Activated naive CD4-positive, alpha-beta T cell treated with anti-CD3 and anti-CD28 coated beads, Interleukin-2, amount 50 U/mL, for 72 hours (primary cell): ENCODE data around the gene FCMR. TPM values are rescaled to one million over a fixed set of nuclear protein-coding genes. Genes with fewer than 3 reads are reported as not detected.
"Not testable (repeated sequence)": the region's sequence is repeated elsewhere in the genome, so short reads cannot be mapped to it uniquely, and the experiment has no call there.

ENCODE experiments used
- ATAC-seq, 2 donors: fragments of 150-1000 bp; cut with Tn5 transposase; 2 replicates each; pipeline ENCODE4 v1.10.0; 2021; ENCODE audit warnings: mild to moderate bottlenecking in 2 of 2, moderate library complexity in 2 of 2
- DNase-seq, 2 donors: peaks; one replicate each; pipeline ENCODE4 v3.0.0; 2021 to 2022; ENCODE audit warnings: low spot score in 2 of 2
- H3K27ac Mint-ChIP-seq, 2 donors: one replicate each; pipeline ENCODE4 v1.8.0; 2022; ENCODE audit warnings: mild to moderate bottlenecking in 2 of 2, mixed read lengths in 2 of 2
- H3K36me3 Mint-ChIP-seq, 2 donors: one replicate each; pipeline ENCODE4 v1.8.0; 2022; ENCODE audit warnings: mixed read lengths in 2 of 2
- H3K9me3 Mint-ChIP-seq, 2 donors: one replicate each; pipeline ENCODE4 v1.8.0; 2022; ENCODE audit warnings: mixed read lengths in 2 of 2
- total RNA-seq, 2 donors: library from RNA; stranded (reverse); gene quantifications; one replicate each; pipeline ENCODE4 v1.2.3, GENCODE V29; 2022

Gene FCMR
- total RNA-seq, 2 donors from 2014 or later: 31.4 to 37.3 TPM

DNA sequence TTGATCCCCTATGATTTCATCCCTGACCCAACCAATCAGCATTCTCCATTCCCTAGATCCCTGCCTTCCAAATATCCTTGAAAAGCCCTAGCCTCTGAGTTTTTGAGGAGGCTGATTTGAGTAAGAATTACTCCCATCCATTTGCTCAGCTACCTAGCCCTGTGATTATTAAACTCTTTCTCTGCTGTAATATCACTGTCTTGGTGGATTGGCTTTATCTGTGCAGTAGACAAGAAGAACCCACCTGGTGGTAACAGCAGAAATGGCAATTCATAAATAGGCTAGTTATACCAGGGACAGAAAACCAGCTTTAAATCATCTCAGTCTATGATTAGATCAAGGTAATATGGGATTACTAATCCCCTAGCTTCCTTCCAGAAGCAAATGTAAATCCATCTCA is 43.3 kb downstream of the FCMR start:
- ATAC-seq: no peak
- Mint-ChIP-seq H3K9me3 (peaks cover 10 to 30% of the 10 kb centered on the region in 2 donors), H3K27ac (no peak overlapping the region), H3K36me3 (peaks cover 20 to 38% of the 10 kb centered on the region in 2 donors)
- DNase-seq: no peak

DNA sequence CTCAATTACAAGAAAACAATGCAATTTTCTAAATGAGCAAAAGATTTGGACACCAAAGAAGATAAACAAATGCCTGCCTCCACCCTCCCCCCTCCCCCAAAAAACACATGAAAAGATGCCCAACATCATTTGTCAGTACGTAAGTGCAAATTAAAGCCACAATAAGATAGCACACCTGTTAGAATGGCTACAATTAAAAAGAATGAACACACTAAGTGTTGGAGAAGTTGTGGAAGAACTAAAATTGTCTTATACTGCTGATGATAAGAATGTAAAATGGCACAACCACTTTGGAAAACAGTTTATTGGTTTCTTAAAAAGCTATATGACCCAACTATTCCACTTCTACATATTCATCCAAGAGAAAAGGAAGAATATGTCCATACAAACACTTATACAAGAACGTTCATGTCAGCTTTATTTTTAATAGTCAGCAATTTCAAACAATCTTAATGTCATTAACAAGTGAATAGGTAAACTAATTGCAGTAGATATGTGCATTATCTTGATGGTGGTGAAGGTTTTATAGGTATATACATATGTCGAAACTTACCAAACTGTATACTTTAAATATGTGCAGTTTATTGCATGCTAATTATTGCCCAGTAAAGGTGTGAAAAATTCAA is 45.9 kb downstream of the FCMR start:
- Mint-ChIP-seq H3K27ac (no peak overlapping the region), H3K36me3 (peaks cover 20 to 43% of the 10 kb centered on the region in 2 donors), H3K9me3 (peaks cover 15 to 37% of the 10 kb centered on the region in 2 donors)
- ATAC-seq: no peak
- DNase-seq: no peak

GRCh38 chr1:206873603-206874188 is 48.0 kb downstream of the FCMR start:
- ATAC-seq: no peak
- Mint-ChIP-seq H3K27ac (no peak overlapping the region), H3K9me3 (peaks cover 15 to 30% of the 10 kb centered on the region in 2 donors), H3K36me3 (peaks cover 20 to 33% of the 10 kb centered on the region in 2 donors)
- DNase-seq: no peak

DNA sequence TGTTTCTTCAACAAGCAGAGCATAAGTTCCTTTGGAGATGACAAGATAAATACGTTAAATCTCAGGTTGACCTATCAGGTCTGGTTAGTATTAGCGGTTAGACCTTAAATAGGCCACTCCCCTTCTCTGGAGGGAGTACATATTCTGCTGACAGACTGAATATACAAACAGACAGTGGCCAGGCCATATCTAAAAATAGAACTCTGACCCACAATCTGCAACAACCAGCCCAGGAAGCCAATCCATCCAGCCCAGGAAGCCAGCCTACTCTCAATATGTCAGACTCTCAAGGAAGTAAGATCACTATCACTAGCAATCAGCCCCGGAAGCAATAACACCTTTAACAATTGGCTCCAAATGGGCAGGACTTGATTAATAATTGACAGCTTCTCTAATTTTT is 49.6 kb downstream of the FCMR start:
- H3K36me3 Mint-ChIP-seq: peaks cover 13 to 22% of the 10 kb centered on the region in 2 donors

GRCh38 chr1:206868264-206868663 is 53.5 kb downstream of the FCMR start:
- DNase-seq (no peak), ATAC-seq (no peak)
- H3K9me3 Mint-ChIP-seq: peaks cover 5 to 6% of the 10 kb centered on the region in 2 donors
- H3K27ac Mint-ChIP-seq: no peak overlapping the region
- H3K36me3 Mint-ChIP-seq: peaks cover 0 to 5% of the 10 kb centered on the region in 2 donors

More for the DNA sequence above, 49.6 kb downstream of the FCMR start:
- ATAC-seq: no peak
- Mint-ChIP-seq H3K27ac (no peak overlapping the region), H3K9me3 (peaks cover 9 to 23% of the 10 kb centered on the region in 2 donors)
- no peak for DNase-seq

DNA sequence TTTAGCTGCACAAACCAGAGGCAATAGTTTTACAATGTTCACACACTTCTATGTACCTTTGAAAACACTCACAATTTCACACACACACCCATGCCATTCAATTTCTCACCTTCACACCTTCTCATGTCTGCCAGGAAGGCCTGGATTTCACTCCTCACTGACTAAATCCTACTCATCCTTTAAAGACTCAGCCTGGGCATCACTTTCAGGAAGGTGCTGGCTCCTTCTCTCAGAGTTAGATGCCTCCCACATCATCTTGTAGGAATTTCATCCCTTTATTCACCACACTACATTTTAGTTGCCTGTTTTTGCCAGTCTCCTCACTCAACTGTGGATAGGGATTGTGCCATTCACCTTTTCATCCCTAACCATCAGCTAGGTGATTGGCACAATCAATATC is 54.0 kb downstream of the FCMR start:
- peaks cover 3 to 5% of the 10 kb centered on the region in 2 donors for H3K9me3 Mint-ChIP-seq
- H3K27ac Mint-ChIP-seq: no peak overlapping the region
- ATAC-seq (no peak), DNase-seq (no peak)
- peaks cover 0 to 5% of the 10 kb centered on the region in 2 donors for H3K36me3 Mint-ChIP-seq

GRCh38 chr1:206867239-206867638 is 54.5 kb downstream of the FCMR start:
- H3K36me3 Mint-ChIP-seq: peaks cover 0 to 3% of the 10 kb centered on the region in 2 donors
- no peak for DNase-seq
- no peak overlapping the region for H3K27ac Mint-ChIP-seq
- H3K9me3 Mint-ChIP-seq: peaks cover 3 to 5% of the 10 kb centered on the region in 2 donors
- ATAC-seq: no peak

DNA sequence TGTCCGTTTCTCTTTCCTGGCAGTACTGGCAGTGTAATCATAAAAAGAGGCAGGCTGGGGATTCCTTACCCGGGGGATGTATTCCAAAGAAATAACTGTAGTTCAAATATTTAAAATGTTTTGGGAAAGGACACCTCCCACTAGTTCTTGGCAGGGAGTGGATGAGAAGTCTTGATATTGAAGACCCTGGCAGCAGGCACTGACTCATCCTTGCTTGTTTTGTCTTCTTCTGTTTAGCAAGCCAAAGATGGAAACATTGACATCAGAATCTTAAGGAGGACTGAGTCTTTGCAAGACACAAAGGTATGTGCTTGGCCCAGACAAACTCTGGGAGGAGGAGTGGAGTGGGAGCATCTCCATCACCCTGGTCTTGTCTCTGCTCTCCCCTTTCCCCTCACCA is 55.7 kb downstream of the FCMR start:
- ATAC-seq (no peak), DNase-seq (no peak)
- no peaks in the 10 kb centered on the region for H3K9me3 Mint-ChIP-seq
- no peaks in the 10 kb centered on the region for H3K36me3 Mint-ChIP-seq
- no peak overlapping the region for H3K27ac Mint-ChIP-seq

DNA sequence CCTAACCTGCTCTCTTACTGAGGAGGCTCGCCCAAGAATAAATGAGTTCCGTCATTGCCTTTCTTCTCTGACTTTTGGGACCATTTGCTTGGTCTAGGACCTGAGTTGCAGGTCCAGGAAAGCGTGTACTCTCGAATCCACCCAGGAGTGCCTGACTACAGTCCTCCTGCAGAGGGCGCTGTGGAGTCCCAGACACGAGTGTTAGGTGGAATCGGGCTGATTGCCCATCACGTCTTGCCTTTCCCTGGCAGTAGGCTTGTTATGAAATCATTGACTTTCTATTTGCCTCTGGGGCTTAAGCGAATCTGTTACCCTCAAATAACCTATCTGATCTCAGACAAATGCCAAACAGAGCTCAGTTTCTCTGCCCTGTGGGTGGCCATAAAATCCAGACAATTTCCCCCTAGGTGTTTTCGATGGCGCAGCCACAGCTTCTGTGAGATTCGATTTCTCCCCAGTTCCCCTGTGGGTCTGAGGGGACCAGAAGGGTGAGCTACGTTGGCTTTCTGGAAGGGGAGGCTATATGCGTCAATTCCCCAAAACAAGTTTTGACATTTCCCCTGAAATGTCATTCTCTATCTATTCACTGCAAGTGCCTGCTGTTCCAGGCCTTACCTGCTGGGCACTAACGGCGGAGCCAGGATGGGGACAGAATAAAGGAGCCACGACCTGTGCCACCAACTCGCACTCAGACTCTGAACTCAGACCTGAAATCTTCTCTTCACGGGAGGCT is 56.6 kb downstream of the FCMR start, which contains the start of gene IL20:
TSS of gene IL20 (plus strand) at position 685 of the 733 bp plus-strand sequence. CDS start 230 bp downstream, outside the sequence.
- H3K9me3 Mint-ChIP-seq: no peaks in the 10 kb centered on the region
- H3K27ac Mint-ChIP-seq: no peak within 1 kb of the TSS
- peak; percentile 89 to 91 for ATAC-seq
- H3K36me3 Mint-ChIP-seq: no peaks in the 10 kb centered on the region
- peak; percentile 76 to 96 for DNase-seq

DNA sequence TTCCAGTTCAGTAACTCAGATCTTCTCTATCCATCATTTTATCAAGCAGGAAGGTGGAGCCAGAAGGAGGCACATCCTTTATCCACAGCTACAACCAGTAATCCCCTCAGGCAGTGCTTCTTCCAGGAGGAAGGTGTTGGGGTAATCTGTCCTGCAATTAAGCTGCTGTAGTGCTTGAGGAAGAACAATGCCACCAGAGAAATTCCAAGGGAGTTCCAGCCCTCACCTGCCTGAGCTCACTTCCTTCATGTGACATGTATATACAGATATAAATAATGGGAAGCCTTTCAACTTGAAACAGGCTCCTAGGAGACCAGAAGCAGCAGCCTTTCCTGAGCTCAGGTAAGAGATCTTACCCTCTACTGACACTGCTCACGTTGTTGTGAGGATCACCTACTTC is 58.5 kb downstream of the FCMR start:
- H3K9me3 Mint-ChIP-seq: no peaks in the 10 kb centered on the region
- DNase-seq (no peak), ATAC-seq (no peak)
- H3K36me3 Mint-ChIP-seq: no peaks in the 10 kb centered on the region
- no peak overlapping the region for H3K27ac Mint-ChIP-seq

DNA sequence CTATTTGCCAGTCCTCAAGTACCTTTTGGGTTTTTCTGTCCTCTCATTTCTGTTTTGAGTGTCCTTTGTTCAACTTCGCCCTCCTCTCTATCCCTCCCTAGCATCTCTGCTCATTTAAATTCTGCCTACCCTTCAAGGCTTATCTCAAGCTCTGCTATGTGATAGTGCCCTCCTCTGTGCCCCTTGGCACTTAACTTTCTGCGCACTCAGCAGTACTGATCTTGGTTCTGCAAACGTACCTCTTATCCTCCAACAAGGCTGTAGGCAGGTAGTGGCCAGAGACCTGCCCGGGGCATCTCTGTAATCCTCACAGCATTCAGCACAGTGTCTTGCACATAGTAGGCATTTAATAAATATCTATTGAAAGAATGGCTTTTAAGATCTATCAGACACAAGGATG is 61.6 kb downstream of the FCMR start:
- DNase-seq (no peak), ATAC-seq (no peak)
- H3K36me3 Mint-ChIP-seq: no peaks in the 10 kb centered on the region
- H3K9me3 Mint-ChIP-seq: no peaks in the 10 kb centered on the region
- no peak overlapping the region for H3K27ac Mint-ChIP-seq

- Mint-ChIP-seq H3K27ac (no peak overlapping the region), H3K9me3 (peaks cover 0 to 4% of the 10 kb centered on the region in 2 donors), H3K36me3 (no peaks in the 10 kb centered on the region)
- DNase-seq (no peak), ATAC-seq (peak in 1 of 2 donors; percentile 39)
Observed at GRCh38 chr1:206859082-206859521, 62.6 kb downstream of the FCMR start.

DNA sequence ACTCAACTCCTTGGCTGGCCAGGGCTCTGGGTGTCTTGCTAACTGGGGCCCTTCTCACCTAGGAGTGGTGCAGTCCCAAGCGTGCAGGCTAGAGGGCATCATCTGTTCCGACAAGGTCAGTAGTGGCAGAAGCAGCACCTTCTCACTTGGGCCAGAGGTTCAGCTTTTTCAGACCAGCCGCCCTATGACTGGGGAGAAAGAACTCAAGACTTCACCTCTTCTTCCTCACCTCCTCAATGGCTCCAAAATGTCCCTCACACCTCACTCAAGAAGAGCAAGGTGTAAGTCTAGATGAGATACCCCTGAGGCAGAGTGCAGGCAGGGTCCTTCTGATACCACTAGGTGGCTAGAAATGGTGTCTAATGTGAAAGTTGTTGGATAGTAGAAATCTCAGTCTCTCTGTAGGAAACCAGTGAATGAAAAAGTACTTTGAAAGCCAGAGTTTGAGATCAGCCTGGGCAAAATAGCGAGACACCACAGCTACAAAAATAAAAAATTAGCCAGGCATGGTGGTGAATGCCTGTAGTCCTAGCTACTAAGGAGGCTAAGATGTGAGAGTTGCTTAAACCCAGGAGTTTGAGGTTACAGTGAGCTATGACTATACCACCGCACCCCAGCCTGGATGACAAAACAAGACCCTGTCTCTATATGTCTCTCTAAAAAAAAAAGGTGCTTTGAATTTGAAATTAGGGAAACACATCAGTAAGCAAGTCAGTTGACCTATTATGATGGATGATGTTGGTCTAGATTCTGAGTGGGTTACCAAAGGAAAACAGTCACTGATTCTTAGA is 64.9 kb downstream of the FCMR start:
- no peaks in the 10 kb centered on the region for H3K36me3 Mint-ChIP-seq
- DNase-seq (no peak), ATAC-seq (peak; percentile 79 to 87)
- H3K9me3 Mint-ChIP-seq: peaks cover 0 to 16% of the 10 kb centered on the region in 2 donors
- peak overlapping the region in 1 of 2 donors; percentile 25 for H3K27ac Mint-ChIP-seq

- Mint-ChIP-seq H3K27ac (no peak overlapping the region), H3K36me3 (no peaks in the 10 kb centered on the region), H3K9me3 (peaks cover 0 to 16% of the 10 kb centered on the region in 2 donors)
- DNase-seq (no peak), ATAC-seq (no peak)
Observed at GRCh38 chr1:206855859-206856258, 65.9 kb downstream of the FCMR start.

- no peak for DNase-seq
- Mint-ChIP-seq H3K27ac (no peak overlapping the region), H3K9me3 (peaks cover 0 to 16% of the 10 kb centered on the region in 2 donors), H3K36me3 (no peaks in the 10 kb centered on the region)
- ATAC-seq: no peak
Observed at GRCh38 chr1:206854401-206855129, 67.2 kb downstream of the FCMR start.

DNA sequence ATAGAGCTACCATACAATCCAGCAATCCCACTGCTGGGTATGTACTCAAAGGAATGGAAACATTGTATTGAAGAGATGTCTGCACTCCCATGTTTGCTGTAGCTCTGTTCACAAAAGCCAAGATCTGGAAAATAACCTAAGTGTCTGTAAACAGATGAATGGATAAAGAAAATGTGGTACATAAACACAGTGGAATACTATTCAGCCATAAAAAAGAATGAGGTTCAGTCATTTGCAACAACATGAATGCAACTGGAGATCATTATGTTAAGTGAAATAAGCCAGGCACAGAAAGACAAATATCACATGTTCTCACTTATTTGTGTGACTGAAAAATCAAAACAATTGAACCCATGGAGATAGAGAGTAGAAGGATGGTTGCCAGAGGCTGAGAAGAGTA is 68.0 kb downstream of the FCMR start:
- H3K27ac Mint-ChIP-seq, H3K36me3 Mint-ChIP-seq, ATAC-seq, DNase-seq: not testable (repeated sequence)
- H3K9me3 Mint-ChIP-seq: peaks cover 0 to 16% of the 10 kb centered on the region in 2 donors
